Stomach (tissue), 4 donors: ENCODE results near the gene ANKRD17.

Experiments
- EP300 ChIP-seq: sonication (generic); formaldehyde crosslinking; IDR thresholded peaks from one replicate; pipeline ENCODE4 v1.6.1; 2017; ENCODE audit warnings: antibody characterized with exemption
- POLR2A ChIP-seq, 4 donors: fragments of 450-650 bp; IDR thresholded peaks; one replicate each; pipeline ENCODE4 v1.6.1; 2016; ENCODE audit warnings: antibody characterized with exemption in 4 of 4, control low read depth in 2 of 4, mild to moderate bottlenecking in 1 of 4, moderate library complexity in 1 of 4
- POLR2AphosphoS5 ChIP-seq, 3 donors: sonication (generic); formaldehyde crosslinking; IDR thresholded peaks; one replicate each; pipeline ENCODE4 v1.6.1; 2016; ENCODE audit warnings: antibody characterized with exemption in 3 of 3
- TF ChIP-seq, protein P1 (sequence below), 7 experiments: fragments of 450-650 bp in 4 of 7; fragments of 200-600 bp in 3 of 7; sonication (generic) in 3 of 7; IDR thresholded peaks; one replicate each; pipeline ENCODE4 v1.5.1; 2016 to 2019; ENCODE audit warnings: antibody characterized with exemption in 7 of 7, control low read depth in 2 of 7, mild to moderate bottlenecking in 1 of 7

GRCh38 chr4:73098713-73099112 lies 159.9 kb downstream of the ANKRD17 start:
- TF ChIP-seq, protein P1, sequence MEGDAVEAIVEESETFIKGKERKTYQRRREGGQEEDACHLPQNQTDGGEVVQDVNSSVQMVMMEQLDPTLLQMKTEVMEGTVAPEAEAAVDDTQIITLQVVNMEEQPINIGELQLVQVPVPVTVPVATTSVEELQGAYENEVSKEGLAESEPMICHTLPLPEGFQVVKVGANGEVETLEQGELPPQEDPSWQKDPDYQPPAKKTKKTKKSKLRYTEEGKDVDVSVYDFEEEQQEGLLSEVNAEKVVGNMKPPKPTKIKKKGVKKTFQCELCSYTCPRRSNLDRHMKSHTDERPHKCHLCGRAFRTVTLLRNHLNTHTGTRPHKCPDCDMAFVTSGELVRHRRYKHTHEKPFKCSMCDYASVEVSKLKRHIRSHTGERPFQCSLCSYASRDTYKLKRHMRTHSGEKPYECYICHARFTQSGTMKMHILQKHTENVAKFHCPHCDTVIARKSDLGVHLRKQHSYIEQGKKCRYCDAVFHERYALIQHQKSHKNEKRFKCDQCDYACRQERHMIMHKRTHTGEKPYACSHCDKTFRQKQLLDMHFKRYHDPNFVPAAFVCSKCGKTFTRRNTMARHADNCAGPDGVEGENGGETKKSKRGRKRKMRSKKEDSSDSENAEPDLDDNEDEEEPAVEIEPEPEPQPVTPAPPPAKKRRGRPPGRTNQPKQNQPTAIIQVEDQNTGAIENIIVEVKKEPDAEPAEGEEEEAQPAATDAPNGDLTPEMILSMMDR (IDR thresholded peaks at IDR 0.05), result no peak
- TF ChIP-seq POLR2AphosphoS5 (IDR thresholded peaks at IDR 0.05), result no peak
- TF ChIP-seq POLR2A (IDR thresholded peaks at IDR 0.05), result no peak
- no peak for TF ChIP-seq EP300
